ENCODE data around the gene ABTB1.
"Not testable (repeated sequence)": the region's sequence is repeated elsewhere in the genome, so short reads cannot be mapped to it uniquely, and the experiment has no call there.

Gene ABTB1

GRCh38 chr3:127678611-127679533 lies 6.1 kb downstream of the ABTB1 start:
- Histone ChIP-seq H3K9me3 (replicated peaks in 1 of 11) (peaks cover 0 to 8% (median 0%) of the 10 kb centered on the region in 11 experiments; a peak in 4 of 22 replicates), H3K27me3 (no peaks in the 10 kb centered on the region), H3K4me1 (peaks cover 10 to 70% (median 59%) of the 10 kb centered on the region in 10 experiments), H3K9ac (no peak overlapping the region), H3K27ac (no peak overlapping the region), H4K20me1 (peaks cover 0 to 19% (median 2%) of the 10 kb centered on the region in 11 experiments; a peak in 7 of 22 replicates), H3K36me3 (peaks cover 0 to 45% (median 0%) of the 10 kb centered on the region in 11 experiments; a peak in 9 of 22 replicates), H3K4me2 (peak overlapping the region in 2 of 11 experiments; percentile 29 to 34; a peak in 3 of 22 replicates), H3K4me3 (no peak overlapping the region)
- TF ChIP-seq Cebpa-rat (IDR thresholded peaks at IDR 0.05) = no peak

GRCh38 chr3:127679534-127680145 lies 6.9 kb downstream of the ABTB1 start:
- TF ChIP-seq Cebpa-rat (IDR thresholded peaks at IDR 0.05) = no peak
- H3K4me1 ChIP-seq = peaks cover 7 to 75% (median 61%) of the 10 kb centered on the region in 10 experiments

GRCh38 chr3:127680146-127680661 lies 7.5 kb downstream of the ABTB1 start:
- H3K9me3 ChIP-seq (replicated peaks in 1 of 11) = peaks cover 0 to 8% (median 0%) of the 10 kb centered on the region in 11 experiments; a peak in 4 of 22 replicates
- H3K4me3 ChIP-seq = no peak overlapping the region
- no peaks in the 10 kb centered on the region for H3K27me3 ChIP-seq
- H3K4me2 ChIP-seq = peak overlapping the region in 4 of 11 experiments; percentile 55 to 77 (median 74); a peak in 4 of 22 replicates
- H3K9ac ChIP-seq = no peak overlapping the region
- no peak for TF ChIP-seq Cebpa-rat (IDR thresholded peaks at IDR 0.05)
- peaks cover 0 to 10% (median 0%) of the 10 kb centered on the region in 11 experiments; a peak in 3 of 22 replicates for H4K20me1 ChIP-seq
- peaks cover 0 to 45% (median 0%) of the 10 kb centered on the region in 11 experiments; a peak in 9 of 22 replicates for H3K36me3 ChIP-seq
- H3K4me1 ChIP-seq = peaks cover 7 to 80% (median 65%) of the 10 kb centered on the region in 10 experiments
- H3K27ac ChIP-seq = no peak overlapping the region

More at GRCh38 chr3:127679534-127680145, 6.9 kb downstream of the ABTB1 start:
- Histone ChIP-seq H4K20me1 (peaks cover 0 to 15% (median 0%) of the 10 kb centered on the region in 11 experiments; a peak in 4 of 22 replicates), H3K4me3 (no peak overlapping the region), H3K27me3 (no peaks in the 10 kb centered on the region), H3K9ac (no peak overlapping the region), H3K4me2 (no peak overlapping the region), H3K36me3 (peaks cover 0 to 45% (median 0%) of the 10 kb centered on the region in 11 experiments; a peak in 9 of 22 replicates), H3K9me3 (replicated peaks in 1 of 11) (peaks cover 0 to 8% (median 0%) of the 10 kb centered on the region in 11 experiments; a peak in 4 of 22 replicates), H3K27ac (no peak overlapping the region)

GRCh38 chr3:127680798-127681221 lies 8.1 kb downstream of the ABTB1 start:
- Histone ChIP-seq H3K4me3 (no peak overlapping the region), H3K4me1 (peaks cover 7 to 79% (median 64%) of the 10 kb centered on the region in 10 experiments), H3K36me3 (peaks cover 0 to 44% (median 0%) of the 10 kb centered on the region in 11 experiments; a peak in 9 of 22 replicates), H3K9me3 (replicated peaks in 1 of 11) (peaks cover 0 to 8% (median 0%) of the 10 kb centered on the region in 11 experiments; a peak in 4 of 22 replicates), H3K27ac (peak overlapping the region in 1 of 11 experiments; percentile 60; a peak in 2 of 22 replicates), H4K20me1 (peaks cover 0 to 6% (median 0%) of the 10 kb centered on the region in 11 experiments; a peak in 3 of 22 replicates), H3K4me2 (peak overlapping the region in 9 of 11 experiments; percentile 38 to 78 (median 73); a peak in 17 of 22 replicates), H3K9ac (peak overlapping the region in 2 of 11 experiments; percentile 59 to 62; a peak in 1 of 22 replicates), H3K27me3 (no peaks in the 10 kb centered on the region)
- no peak for TF ChIP-seq Cebpa-rat (IDR thresholded peaks at IDR 0.05)

- not testable (repeated sequence) for H3K27me3 ChIP-seq; H4K20me1 ChIP-seq; H3K9me3 ChIP-seq (replicated peaks in 1 of 11); H3K4me3 ChIP-seq
- Histone ChIP-seq H3K9ac (peak overlapping the region in 2 of 11 experiments; percentile 57 to 62; a peak in 1 of 22 replicates), H3K4me1 (peaks cover 7 to 66% (median 51%) of the 10 kb centered on the region in 10 experiments), H3K4me2 (peak overlapping the region in 10 of 11 experiments; percentile 10 to 78 (median 67); a peak in 18 of 22 replicates), H3K36me3 (peaks cover 0 to 30% (median 0%) of the 10 kb centered on the region in 11 experiments; a peak in 8 of 22 replicates), H3K27ac (peak overlapping the region in 5 of 11 experiments; percentile 11 to 69 (median 60); a peak in 6 of 22 replicates)
These were observed 9.4 kb downstream of the ABTB1 start for GRCh38 chr3:127682175-127682554.

GRCh38 chr3:127682561-127682960 lies 9.8 kb downstream of the ABTB1 start:
- peaks cover 7 to 63% (median 47%) of the 10 kb centered on the region in 10 experiments for H3K4me1 ChIP-seq
- TF ChIP-seq Cebpa-rat (IDR thresholded peaks at IDR 0.05) = no peak
- H3K27ac ChIP-seq = peak overlapping the region in 3 of 11 experiments; percentile 11 to 60 (median 40); a peak in 3 of 22 replicates
- no peak overlapping the region; a peak in 1 of 22 replicates for H3K9ac ChIP-seq
- peaks cover 0 to 8% (median 0%) of the 10 kb centered on the region in 11 experiments; a peak in 5 of 22 replicates for H3K9me3 ChIP-seq (replicated peaks in 1 of 11)
- peak overlapping the region in 10 of 11 experiments; percentile 10 to 78 (median 67); a peak in 16 of 22 replicates for H3K4me2 ChIP-seq
- peaks cover 0 to 3% (median 0%) of the 10 kb centered on the region in 11 experiments; a peak in 2 of 22 replicates for H4K20me1 ChIP-seq
- peaks cover 0 to 26% (median 0%) of the 10 kb centered on the region in 11 experiments; a peak in 8 of 22 replicates for H3K36me3 ChIP-seq
- H3K27me3 ChIP-seq = no peaks in the 10 kb centered on the region
- H3K4me3 ChIP-seq = no peak overlapping the region

GRCh38 chr3:127684871-127685707 lies 12.3 kb downstream of the ABTB1 start:
- Histone ChIP-seq H3K4me3 (no peak overlapping the region), H4K20me1 (no peaks in the 10 kb centered on the region; a peak in 1 of 22 replicates), H3K4me2 (peak overlapping the region in 5 of 11 experiments; percentile 5 to 28 (median 20); a peak in 5 of 22 replicates), H3K9ac (no peak overlapping the region), H3K4me1 (peaks cover 7 to 75% (median 56%) of the 10 kb centered on the region in 10 experiments), H3K36me3 (peaks cover 0 to 3% (median 0%) of the 10 kb centered on the region in 11 experiments; a peak in 5 of 22 replicates), H3K27me3 (no peaks in the 10 kb centered on the region), H3K9me3 (replicated peaks in 1 of 11) (peaks cover 0 to 8% (median 0%) of the 10 kb centered on the region in 11 experiments; a peak in 5 of 22 replicates), H3K27ac (no peak overlapping the region)
- no peak for TF ChIP-seq Cebpa-rat (IDR thresholded peaks at IDR 0.05)
